NT2/D1 (cell line): ENCODE data around the gene CEBPB.

Experiments used
- SUZ12 ChIP-seq: IDR thresholded peaks from 2 replicates; pipeline ENCODE4 v1.6.1; 2011; ENCODE audit not compliant: insufficient read length, insufficient read depth; ENCODE audit errors: extremely low read depth
- YY1 ChIP-seq: IDR thresholded peaks from 2 replicates; pipeline ENCODE4 v1.6.1; 2011; ENCODE audit not compliant: insufficient read length, insufficient read depth
- ZNF274 ChIP-seq: IDR thresholded peaks from 2 replicates; pipeline ENCODE4 v1.6.1; 2011; ENCODE audit warnings: mild to moderate bottlenecking, low read depth, low read length

- TF ChIP-seq YY1 (no peak), ZNF274 (no peak), SUZ12 (no peak)
These were observed 3.3 kb downstream of the CEBPB start for GRCh38 chr20:50193836-50194421.
